ENCODE results near the gene PRKAR1B. TPM values are rescaled to one million over a fixed set of nuclear protein-coding genes. Genes with fewer than 3 reads are reported as not detected.

Gene PRKAR1B
- total RNA-seq, 4 donors from 2014 or later, result 7.3 to 15.6 (median 12.3) TPM

GRCh38 chr7:633381-634018 lies 93.6 kb downstream of the PRKAR1B start:
- intact Hi-C loops (cut with DNase I), result loop anchor here (10.0 kb wide), 1 partner anchor 309 kb away; no protein-coding TSS in a partner anchor
- no peak for DNase-seq
- no peaks in the 10 kb centered on the region for H3K4me1 ChIP-seq
- no peaks in the 10 kb centered on the region for H3K9me3 ChIP-seq
- no peaks in the 10 kb centered on the region for H3K36me3 ChIP-seq
- H3K27me3 ChIP-seq, result no peaks in the 10 kb centered on the region
- H3K27ac ChIP-seq, result no peak overlapping the region
- no peak for TF ChIP-seq CTCF (IDR thresholded peaks at IDR 0.05)
- no peak for TF ChIP-seq POLR2A (IDR thresholded peaks at IDR 0.05)
- 95 to 98% methylated on average over 12 of the region's 12 CpGs for WGBS, 2 donors
- H3K4me3 ChIP-seq (replicated peaks in 1 of 3), result no peak overlapping the region

DNA sequence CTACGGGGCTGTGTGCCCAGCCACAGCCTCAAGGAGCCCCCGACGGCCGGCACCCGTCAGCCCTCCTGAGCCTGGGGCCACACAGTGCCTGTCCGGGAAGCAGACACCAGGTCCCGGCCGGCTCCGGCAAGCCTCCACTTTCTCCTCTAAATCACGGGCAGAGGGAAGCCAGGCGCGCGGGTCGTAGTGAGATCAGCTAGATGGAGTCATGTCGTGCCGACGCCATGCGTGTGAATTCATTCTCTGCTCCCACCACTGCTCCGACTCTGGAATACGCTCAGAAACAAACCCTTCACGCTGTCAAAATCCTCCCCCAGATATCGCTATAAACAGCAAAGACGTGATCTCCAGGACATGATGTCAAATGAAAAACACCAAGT lies 94.3 kb downstream of the PRKAR1B start:
- no peak for DNase-seq
- Histone ChIP-seq H3K27me3 (no peaks in the 10 kb centered on the region), H3K27ac (no peak overlapping the region), H3K9me3 (no peaks in the 10 kb centered on the region), H3K36me3 (no peaks in the 10 kb centered on the region), H3K4me1 (no peaks in the 10 kb centered on the region), H3K4me3 (replicated peaks in 1 of 3) (no peak overlapping the region)
- intact Hi-C loops (cut with DNase I), result loop anchor here (10.0 kb wide), 1 partner anchor 308 kb away; no protein-coding TSS in a partner anchor
- TF ChIP-seq CTCF (IDR thresholded peaks at IDR 0.05) (no peak), POLR2A (IDR thresholded peaks at IDR 0.05) (no peak)
- 94 to 95% methylated on average over 18 to 20 of the region's 23 CpGs for WGBS, 2 donors

- no peak for DNase-seq
- intact Hi-C loops (cut with DNase I), result loop anchor here (10.0 kb wide), 1 partner anchor 307 kb away; no protein-coding TSS in a partner anchor
- TF ChIP-seq POLR2A (IDR thresholded peaks at IDR 0.05) (no peak), CTCF (IDR thresholded peaks at IDR 0.05) (no peak)
- no peak overlapping the region for H3K27ac ChIP-seq
- no peaks in the 10 kb centered on the region for H3K4me1 ChIP-seq
- H3K27me3 ChIP-seq, result no peaks in the 10 kb centered on the region
- H3K4me3 ChIP-seq (replicated peaks in 1 of 3), result no peak overlapping the region
- WGBS, 2 donors, result 95 to 96% methylated on average over 28 to 30 of the region's 39 CpGs
- no peaks in the 10 kb centered on the region for H3K36me3 ChIP-seq
- no peaks in the 10 kb centered on the region for H3K9me3 ChIP-seq
These were observed 94.9 kb downstream of the PRKAR1B start for GRCh38 chr7:631964-632830.

- no peak for TF ChIP-seq POLR2A (IDR thresholded peaks at IDR 0.05)
- TF ChIP-seq CTCF (IDR thresholded peaks at IDR 0.05), result no peak
- Histone ChIP-seq H3K9me3 (no peaks in the 10 kb centered on the region), H3K36me3 (no peaks in the 10 kb centered on the region), H3K27ac (no peak overlapping the region), H3K27me3 (no peaks in the 10 kb centered on the region), H3K4me1 (no peaks in the 10 kb centered on the region), H3K4me3 (replicated peaks in 1 of 3) (no peak overlapping the region)
- DNase-seq, result no peak
- WGBS, 2 donors, result 96 to 97% methylated on average over 7 to 13 of the region's 17 CpGs
- intact Hi-C loops (cut with DNase I), result loop anchor here (10.0 kb wide), 1 partner anchor 306 kb away; no protein-coding TSS in a partner anchor
These were observed 95.8 kb downstream of the PRKAR1B start for GRCh38 chr7:631291-631711.

- Histone ChIP-seq H3K27ac (no peak overlapping the region), H3K4me3 (replicated peaks in 1 of 3) (no peak overlapping the region), H3K9me3 (no peaks in the 10 kb centered on the region), H3K27me3 (no peaks in the 10 kb centered on the region), H3K4me1 (no peaks in the 10 kb centered on the region), H3K36me3 (no peaks in the 10 kb centered on the region)
- WGBS, 2 donors, result 66 to 73% methylated on average over 4 to 5 of the region's 5 CpGs
- no peak for DNase-seq
- intact Hi-C loops (cut with DNase I), result loop anchor here (10.0 kb wide), 1 partner anchor 306 kb away; no protein-coding TSS in a partner anchor
- TF ChIP-seq POLR2A (IDR thresholded peaks at IDR 0.05), result no peak
These were observed 96.5 kb downstream of the PRKAR1B start for GRCh38 chr7:630539-630938.

Data from thyroid gland (tissue), 4 donors.